Stimulated activated CD8-positive, alpha-beta memory T cell treated with anti-CD3 and anti-CD28 coated beads, Interleukin-15, amount 100 ng/mL, for 24 hours (primary cell): ENCODE measurements around the gene HPS4.
"Not testable (repeated sequence)": the region's sequence is repeated elsewhere in the genome, so short reads cannot be mapped to it uniquely, and the experiment has no call there.

ENCODE experiments used
- DNase-seq: peaks from one replicate; pipeline ENCODE4 v3.0.0-alpha.2; 2020; ENCODE audit warnings: low read depth

Gene HPS4

GRCh38 chr22:26409719-26410335, 73.8 kb downstream of the HPS4 start:
- no peak for DNase-seq

- DNase-seq, result not testable (repeated sequence)
These were observed 74.9 kb downstream of the HPS4 start for GRCh38 chr22:26408562-26409220.

- no peak for DNase-seq
These were observed 77.5 kb downstream of the HPS4 start for GRCh38 chr22:26406118-26406517.

- no peak for DNase-seq
These were observed 78.6 kb downstream of the HPS4 start for GRCh38 chr22:26404851-26405421.

- DNase-seq, result no peak
These were observed 81.9 kb downstream of the HPS4 start for GRCh38 chr22:26401726-26402125.
